ENCODE measurements around the gene MAB21L4.

The MAB21L4 gene

DNA sequence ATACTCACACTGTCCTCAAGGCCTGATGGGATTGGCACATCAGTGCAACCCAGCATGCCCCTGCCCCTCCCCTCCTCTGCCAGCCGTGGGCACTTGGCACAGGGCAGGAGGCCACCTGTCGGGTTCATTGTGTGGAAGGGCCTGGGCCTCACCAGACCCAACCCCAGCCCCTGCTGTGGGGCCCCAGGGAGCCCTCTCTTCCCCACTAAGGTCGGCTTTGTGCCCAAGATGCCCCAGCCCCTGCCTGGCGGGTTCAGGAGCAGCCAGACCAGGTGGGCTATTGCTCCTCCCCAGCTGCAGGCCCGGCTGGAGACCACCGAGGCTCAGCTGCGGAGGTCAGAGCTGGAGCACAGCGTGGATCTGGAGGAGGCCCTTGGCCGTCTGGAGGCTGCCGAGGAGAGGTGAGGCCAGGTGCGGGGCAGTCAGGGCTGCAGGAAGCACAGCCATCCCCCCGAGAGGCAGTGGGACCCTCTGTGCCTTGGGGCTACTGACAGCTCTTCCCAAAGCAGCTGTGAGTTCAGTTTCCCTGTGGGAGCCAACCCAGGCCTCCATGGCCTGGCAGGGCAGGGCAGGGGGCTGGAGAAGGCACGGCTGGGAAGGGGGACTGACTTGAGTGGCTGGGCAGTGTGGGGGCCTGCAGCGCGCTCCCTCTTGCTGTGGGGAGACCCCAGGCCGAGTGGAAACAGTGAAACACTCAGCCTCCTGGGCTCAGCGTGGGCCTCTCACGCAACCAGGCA is 26.5 kb upstream of the MAB21L4 start:
- TF ChIP-seq, protein P1, sequence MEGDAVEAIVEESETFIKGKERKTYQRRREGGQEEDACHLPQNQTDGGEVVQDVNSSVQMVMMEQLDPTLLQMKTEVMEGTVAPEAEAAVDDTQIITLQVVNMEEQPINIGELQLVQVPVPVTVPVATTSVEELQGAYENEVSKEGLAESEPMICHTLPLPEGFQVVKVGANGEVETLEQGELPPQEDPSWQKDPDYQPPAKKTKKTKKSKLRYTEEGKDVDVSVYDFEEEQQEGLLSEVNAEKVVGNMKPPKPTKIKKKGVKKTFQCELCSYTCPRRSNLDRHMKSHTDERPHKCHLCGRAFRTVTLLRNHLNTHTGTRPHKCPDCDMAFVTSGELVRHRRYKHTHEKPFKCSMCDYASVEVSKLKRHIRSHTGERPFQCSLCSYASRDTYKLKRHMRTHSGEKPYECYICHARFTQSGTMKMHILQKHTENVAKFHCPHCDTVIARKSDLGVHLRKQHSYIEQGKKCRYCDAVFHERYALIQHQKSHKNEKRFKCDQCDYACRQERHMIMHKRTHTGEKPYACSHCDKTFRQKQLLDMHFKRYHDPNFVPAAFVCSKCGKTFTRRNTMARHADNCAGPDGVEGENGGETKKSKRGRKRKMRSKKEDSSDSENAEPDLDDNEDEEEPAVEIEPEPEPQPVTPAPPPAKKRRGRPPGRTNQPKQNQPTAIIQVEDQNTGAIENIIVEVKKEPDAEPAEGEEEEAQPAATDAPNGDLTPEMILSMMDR (IDR thresholded peaks at IDR 0.05; ENCODE audit: insufficient read depth, missing control alignments): no peak
- FAIRE-seq (no peak), DNase-seq (ENCODE audit: insufficient read length, low spot score) (peak; percentile 3)

DNA sequence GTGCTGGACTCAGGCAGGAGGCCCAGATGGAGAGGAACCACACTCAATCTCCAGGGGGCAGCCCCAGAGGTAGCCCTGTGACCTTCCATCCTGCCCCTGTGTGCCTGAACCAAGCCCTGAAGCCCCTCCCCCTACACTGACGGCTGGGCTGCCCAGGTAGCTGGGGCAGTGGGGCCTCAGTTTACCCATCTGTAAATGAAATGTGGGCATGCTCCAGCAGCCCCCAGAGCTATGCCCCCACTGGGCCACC is 26.0 kb upstream of the MAB21L4 start:
- FAIRE-seq: no peak
- TF ChIP-seq, protein P1 (IDR thresholded peaks at IDR 0.05; ENCODE audit: insufficient read depth, missing control alignments): no peak
- DNase-seq (ENCODE audit: insufficient read length, low spot score): peak; percentile 12

DNA sequence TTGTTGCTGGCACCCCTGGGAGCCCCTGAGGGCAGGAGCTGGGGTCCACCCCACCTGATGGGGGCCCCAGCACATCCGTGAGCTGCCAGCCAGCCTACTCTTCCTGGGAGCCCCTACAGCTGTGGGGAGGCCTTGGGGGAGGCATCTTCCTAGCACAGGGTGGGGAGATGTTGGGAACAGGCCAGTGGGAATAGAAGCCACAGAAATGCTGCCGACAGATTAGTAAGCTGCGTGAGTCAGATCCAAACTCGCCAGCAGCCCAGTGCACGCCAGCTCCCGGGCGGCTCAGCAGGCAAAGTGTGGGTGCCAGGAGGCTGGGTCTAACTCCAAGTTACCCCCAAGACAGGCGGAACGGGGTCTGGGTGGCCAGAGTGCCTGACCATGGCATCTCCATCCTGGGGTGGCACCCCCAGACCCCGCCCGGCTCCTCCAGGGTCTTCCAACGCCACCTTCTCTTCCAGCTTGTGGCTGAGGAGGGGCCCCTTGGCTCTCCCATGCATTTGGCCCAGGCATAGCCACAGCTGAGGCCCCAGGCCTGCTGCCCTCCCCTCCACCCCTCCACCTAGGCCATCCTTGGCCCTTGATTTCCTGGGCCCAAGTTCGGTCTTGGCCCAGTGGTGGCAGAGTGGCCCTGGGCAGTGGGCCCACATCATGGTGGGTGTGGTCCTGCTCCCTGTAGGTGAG is 25.5 kb upstream of the MAB21L4 start:
- TF ChIP-seq, protein P1 (IDR thresholded peaks at IDR 0.05; ENCODE audit: insufficient read depth, missing control alignments): no peak
- peak; percentile 2 for DNase-seq (ENCODE audit: insufficient read length, low spot score)
- FAIRE-seq: no peak

DNA sequence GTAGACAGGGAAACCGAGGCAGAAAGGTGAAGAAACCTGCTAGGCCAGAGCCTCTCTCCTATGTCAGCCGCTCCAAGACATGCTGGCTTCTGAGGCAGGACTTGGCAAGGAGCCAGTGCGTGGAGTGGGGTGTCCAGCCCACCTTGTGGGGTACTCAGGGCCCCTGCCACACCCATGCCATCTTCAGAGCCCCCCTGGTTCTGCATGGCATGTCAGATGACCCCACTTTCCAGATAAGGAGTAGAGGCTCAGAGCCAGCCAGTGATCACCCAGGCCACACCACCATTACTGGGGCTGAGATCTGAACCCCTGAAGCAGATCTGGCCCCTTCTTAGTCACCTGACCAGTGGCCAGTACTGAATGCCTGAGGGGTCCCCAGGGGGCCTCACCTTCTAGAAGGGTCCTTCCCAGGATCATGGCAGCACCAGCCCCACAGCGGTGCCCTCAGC is 24.9 kb upstream of the MAB21L4 start:
- TF ChIP-seq, protein P1 (IDR thresholded peaks at IDR 0.05; ENCODE audit: insufficient read depth, missing control alignments): no peak
- DNase-seq (ENCODE audit: insufficient read length, low spot score) (peak; percentile 10), FAIRE-seq (no peak)

DNA sequence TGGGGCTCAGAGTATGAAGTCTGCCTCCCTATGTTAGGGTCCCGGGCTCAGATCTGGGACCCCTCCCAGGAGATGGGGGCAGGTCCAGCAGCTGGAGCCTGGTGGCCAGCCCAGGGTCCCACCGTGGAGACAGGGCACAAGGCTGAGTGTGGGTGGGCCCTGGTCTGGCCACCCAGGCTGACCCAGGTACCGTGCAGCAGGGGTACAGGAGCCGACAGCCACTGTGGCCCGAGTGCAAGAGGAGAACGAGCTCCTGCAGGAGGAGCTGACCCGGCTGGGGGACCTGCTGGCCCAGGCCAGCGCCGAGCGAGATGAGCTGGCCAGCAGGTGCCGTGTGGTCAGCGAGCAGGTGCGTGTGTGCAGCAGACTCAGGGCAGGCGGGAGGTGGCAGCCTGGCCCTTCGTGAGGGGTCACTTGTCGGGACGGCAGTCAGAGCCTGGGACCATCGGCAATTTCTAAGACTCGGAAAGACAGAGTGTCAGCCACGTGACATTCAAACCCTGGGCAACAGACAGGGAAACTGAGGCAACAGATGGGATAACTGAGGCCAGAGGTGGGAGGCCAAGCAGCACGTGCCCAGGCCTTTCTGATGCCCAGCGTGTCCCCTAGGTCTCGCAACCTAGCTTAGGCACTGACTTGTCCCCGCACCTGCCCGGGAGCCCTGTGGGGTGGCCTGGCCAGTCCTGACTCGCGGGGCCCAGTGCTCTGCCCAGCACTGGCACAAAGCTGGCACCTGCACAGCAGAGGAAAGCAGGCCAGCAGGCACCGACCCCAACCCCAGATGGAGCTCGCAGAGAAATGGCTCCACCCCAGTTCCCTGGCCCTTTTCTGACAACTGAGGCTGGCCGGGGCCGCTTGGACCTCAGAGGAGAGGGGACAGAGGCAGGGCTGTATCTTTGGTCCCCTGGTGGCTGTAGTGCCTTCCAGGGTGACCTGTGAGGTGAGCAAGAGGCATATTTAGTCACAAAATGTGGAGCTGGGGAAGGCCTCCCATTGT is 24.1 kb upstream of the MAB21L4 start:
- TF ChIP-seq, protein P1 (IDR thresholded peaks at IDR 0.05; ENCODE audit: insufficient read depth, missing control alignments): no peak
- DNase-seq (ENCODE audit: insufficient read length, low spot score) (peak; percentile 11), FAIRE-seq (no peak)

DNA sequence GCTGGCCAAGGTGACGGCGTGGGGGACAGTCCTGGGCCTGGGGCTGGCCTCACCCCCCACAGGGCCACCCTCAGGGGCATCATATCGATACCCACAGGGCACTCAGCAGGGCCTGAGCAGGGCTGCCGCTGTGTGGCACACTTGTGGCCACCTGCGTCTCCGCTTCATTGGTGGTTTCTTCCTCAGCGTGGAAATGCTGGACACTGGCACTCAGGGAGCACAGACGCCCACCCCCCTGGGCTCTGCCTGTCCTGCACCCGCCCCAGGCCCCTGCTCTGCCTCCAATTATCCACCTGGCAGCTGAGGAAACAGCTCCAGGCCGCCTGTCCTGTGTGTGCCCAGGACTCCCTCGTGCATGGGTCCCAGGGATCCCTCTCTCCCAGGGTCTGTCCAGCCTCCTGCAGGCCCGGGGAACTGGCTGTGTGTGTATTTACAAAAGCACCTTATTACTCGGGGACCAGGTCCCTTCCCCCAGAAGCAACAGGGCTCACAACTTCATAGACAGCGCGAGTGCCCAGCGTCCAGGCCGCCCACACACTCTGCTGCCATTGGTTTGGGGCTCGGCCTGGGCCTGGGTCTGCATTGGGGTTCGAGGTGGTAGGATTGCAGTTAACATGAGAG is 23.3 kb upstream of the MAB21L4 start:
- TF ChIP-seq, protein P1 (IDR thresholded peaks at IDR 0.05; ENCODE audit: insufficient read depth, missing control alignments): no peak
- FAIRE-seq (no peak), DNase-seq (ENCODE audit: insufficient read length, low spot score) (peak; percentile 6)

Data from D721Med (cell line).